Stimulated activated CD4-positive, alpha-beta T cell treated with anti-CD3 and anti-CD28 coated beads, TNF-alpha, amount 100 ng/mL, for 24 hours (primary cell): ENCODE data around the gene RANBP3L.
A peak's percentile ranks its signal among the peaks of the same experiment; 100 is the strongest.

Experiments
- DNase-seq, 3 experiments: peaks; one replicate each; pipeline ENCODE4 v3.0.0-alpha.2; 2020; ENCODE audit warnings: low read depth in 3 of 3

The RANBP3L gene

GRCh38 chr5:36243653-36244052, 58.0 kb downstream of the RANBP3L start:
- DNase-seq = no peak

- no peak for DNase-seq
Measured at GRCh38 chr5:36242534-36243485, 58.9 kb downstream of the RANBP3L start.

- DNase-seq = peak; percentile 83 to 89 (median 88)
Measured at GRCh38 chr5:36241631-36242533, 59.8 kb downstream of the RANBP3L start, which contains the start of gene NADK2. Gene NADK2, minus strand, starts transcription at chr5:36241925. Its CDS starts 127 bp downstream, at chr5:36241798.

- DNase-seq = peak; percentile 4 to 29 (median 18)
Measured at GRCh38 chr5:36240779-36241630, 60.7 kb downstream of the RANBP3L start.

- no peak for DNase-seq
Measured at GRCh38 chr5:36239370-36240293, 62.1 kb downstream of the RANBP3L start.

- no peak for DNase-seq
Measured at GRCh38 chr5:36238502-36239295, 63.0 kb downstream of the RANBP3L start.

- DNase-seq = no peak
Measured at GRCh38 chr5:36237751-36238150, 64.0 kb downstream of the RANBP3L start.

GRCh38 chr5:36236801-36237200, 64.9 kb downstream of the RANBP3L start:
- no peak for DNase-seq

GRCh38 chr5:36232533-36232932, 69.2 kb downstream of the RANBP3L start:
- DNase-seq = no peak

- no peak for DNase-seq
Measured at GRCh38 chr5:36230151-36230790, 71.4 kb downstream of the RANBP3L start.

GRCh38 chr5:36228505-36228904, 73.2 kb downstream of the RANBP3L start:
- DNase-seq = no peak

GRCh38 chr5:36227046-36227445, 74.7 kb downstream of the RANBP3L start:
- DNase-seq = no peak

GRCh38 chr5:36222620-36223019, 79.1 kb downstream of the RANBP3L start:
- no peak for DNase-seq

- no peak for DNase-seq
Measured at GRCh38 chr5:36217988-36218387, 83.7 kb downstream of the RANBP3L start.

GRCh38 chr5:36217567-36217966, 84.1 kb downstream of the RANBP3L start:
- no peak for DNase-seq

- no peak for DNase-seq
Measured at GRCh38 chr5:36215910-36216309, 85.8 kb downstream of the RANBP3L start.

- DNase-seq = no peak
Measured at GRCh38 chr5:36214436-36214835, 87.3 kb downstream of the RANBP3L start.

- DNase-seq = no peak
Measured at GRCh38 chr5:36209664-36210063, 92.0 kb downstream of the RANBP3L start.

GRCh38 chr5:36208786-36209185, 92.9 kb downstream of the RANBP3L start:
- no peak for DNase-seq
